ENCODE measurements around the gene MGA. TPM values are rescaled to one million over a fixed set of nuclear protein-coding genes. Genes with fewer than 3 reads are reported as not detected.

Gene MGA
- total and polyA plus RNA-seq, 2 of the 8 experiments (the other 6 are each of a cell fraction or from before 2014, with no cell fraction given), result 7.6 to 53.2 TPM

GRCh38 chr15:41780727-41781126 lies 120.5 kb downstream of the MGA start (continued):
- TF ChIP-seq CHD1 (IDR thresholded peaks at IDR 0.05; ENCODE audit: low read depth, low read length) (no peak), RFX5 (IDR thresholded peaks at IDR 0.05; ENCODE audit: borderline replicate concordance, low read depth, low read length) (no peak), ZNF274 (IDR thresholded peaks at IDR 0.05; ENCODE audit: borderline replicate concordance, extremely low read depth, low read length) (no peak), TBP (IDR thresholded peaks at IDR 0.05; ENCODE audit: low read depth, low read length) (no peak), GTF2F1 (IDR thresholded peaks at IDR 0.05; ENCODE audit: borderline replicate concordance, low read depth, low read length) (no peak)

Data from H1 (cell line).